ENCODE measurements around the gene CYTH4.

DNA sequence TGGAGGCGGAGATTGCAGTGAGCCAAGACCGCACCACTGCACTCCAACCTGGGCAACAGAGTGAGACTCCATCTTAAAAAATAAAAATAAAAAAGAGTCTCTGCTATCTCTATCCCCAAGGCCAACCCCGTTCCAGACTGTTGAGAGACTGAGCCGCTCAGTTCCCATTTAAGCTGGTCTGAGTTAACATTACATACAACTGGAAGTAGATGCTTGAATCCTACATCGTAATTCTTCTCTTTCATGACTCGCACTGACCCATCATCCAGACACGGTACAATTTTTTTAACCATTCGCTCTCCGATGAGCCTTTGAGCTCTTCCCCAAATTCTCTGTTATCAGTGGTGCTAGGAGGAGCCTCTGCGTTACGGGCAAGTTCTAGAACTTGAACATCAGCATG is 4.9 kb upstream of the CYTH4 start:
- TF ChIP-seq, protein P1, sequence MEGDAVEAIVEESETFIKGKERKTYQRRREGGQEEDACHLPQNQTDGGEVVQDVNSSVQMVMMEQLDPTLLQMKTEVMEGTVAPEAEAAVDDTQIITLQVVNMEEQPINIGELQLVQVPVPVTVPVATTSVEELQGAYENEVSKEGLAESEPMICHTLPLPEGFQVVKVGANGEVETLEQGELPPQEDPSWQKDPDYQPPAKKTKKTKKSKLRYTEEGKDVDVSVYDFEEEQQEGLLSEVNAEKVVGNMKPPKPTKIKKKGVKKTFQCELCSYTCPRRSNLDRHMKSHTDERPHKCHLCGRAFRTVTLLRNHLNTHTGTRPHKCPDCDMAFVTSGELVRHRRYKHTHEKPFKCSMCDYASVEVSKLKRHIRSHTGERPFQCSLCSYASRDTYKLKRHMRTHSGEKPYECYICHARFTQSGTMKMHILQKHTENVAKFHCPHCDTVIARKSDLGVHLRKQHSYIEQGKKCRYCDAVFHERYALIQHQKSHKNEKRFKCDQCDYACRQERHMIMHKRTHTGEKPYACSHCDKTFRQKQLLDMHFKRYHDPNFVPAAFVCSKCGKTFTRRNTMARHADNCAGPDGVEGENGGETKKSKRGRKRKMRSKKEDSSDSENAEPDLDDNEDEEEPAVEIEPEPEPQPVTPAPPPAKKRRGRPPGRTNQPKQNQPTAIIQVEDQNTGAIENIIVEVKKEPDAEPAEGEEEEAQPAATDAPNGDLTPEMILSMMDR (IDR thresholded peaks at IDR 0.05) = no peak
- TF ChIP-seq POLR2AphosphoS5 (IDR thresholded peaks at IDR 0.05) = no peak

All from gastroesophageal sphincter (tissue), 3 donors.